Ishikawa (cell line): ENCODE results near the gene ACTN1.

Experiments
- CEBPB ChIP-seq: IDR thresholded peaks from 2 replicates; pipeline ENCODE4 v1.6.1; 2012
- CREB1 ChIP-seq: IDR thresholded peaks from 2 replicates; pipeline ENCODE4 v1.6.1; 2012; ENCODE audit warnings: low read depth
- EGR1 ChIP-seq: IDR thresholded peaks from 2 replicates; pipeline ENCODE4 v1.6.1; 2012
- EP300 ChIP-seq: IDR thresholded peaks from 2 replicates; pipeline ENCODE4 v1.6.1; 2012; ENCODE audit warnings: borderline replicate concordance
- FOXM1 ChIP-seq: IDR thresholded peaks from 2 replicates; pipeline ENCODE4 v1.6.1; 2012; ENCODE audit warnings: low read depth, borderline replicate concordance
- MAX ChIP-seq: IDR thresholded peaks from 2 replicates; pipeline ENCODE4 v1.6.1; 2012
- NFIC ChIP-seq: IDR thresholded peaks from 2 replicates; pipeline ENCODE4 v1.6.1; 2012
- RAD21 ChIP-seq: IDR thresholded peaks from 2 replicates; pipeline ENCODE4 v1.6.1; 2012; ENCODE audit warnings: low read depth
- TAF1 ChIP-seq: IDR thresholded peaks from 2 replicates; pipeline ENCODE4 v1.6.1; 2012; ENCODE audit warnings: low read depth, mild to moderate bottlenecking
- TCF12 ChIP-seq: IDR thresholded peaks from 2 replicates; pipeline ENCODE4 v1.6.1; 2012; ENCODE audit warnings: low read depth
- TEAD4 ChIP-seq: IDR thresholded peaks from 2 replicates; pipeline ENCODE4 v1.6.1; 2012
- USF1 ChIP-seq: IDR thresholded peaks from 2 replicates; pipeline ENCODE4 v1.6.1; 2012
- YY1 ChIP-seq: IDR thresholded peaks from 2 replicates; pipeline ENCODE4 v1.6.1; 2012; ENCODE audit warnings: low read depth
- ZBTB7A ChIP-seq: IDR thresholded peaks from 2 replicates; pipeline ENCODE4 v1.6.1; 2012; ENCODE audit warnings: low read depth
- TF ChIP-seq, protein P1 (sequence below): IDR thresholded peaks from 2 replicates; pipeline ENCODE4 v1.6.1; 2012; ENCODE audit warnings: low read depth, mild to moderate bottlenecking

ACTN1 gene

DNA sequence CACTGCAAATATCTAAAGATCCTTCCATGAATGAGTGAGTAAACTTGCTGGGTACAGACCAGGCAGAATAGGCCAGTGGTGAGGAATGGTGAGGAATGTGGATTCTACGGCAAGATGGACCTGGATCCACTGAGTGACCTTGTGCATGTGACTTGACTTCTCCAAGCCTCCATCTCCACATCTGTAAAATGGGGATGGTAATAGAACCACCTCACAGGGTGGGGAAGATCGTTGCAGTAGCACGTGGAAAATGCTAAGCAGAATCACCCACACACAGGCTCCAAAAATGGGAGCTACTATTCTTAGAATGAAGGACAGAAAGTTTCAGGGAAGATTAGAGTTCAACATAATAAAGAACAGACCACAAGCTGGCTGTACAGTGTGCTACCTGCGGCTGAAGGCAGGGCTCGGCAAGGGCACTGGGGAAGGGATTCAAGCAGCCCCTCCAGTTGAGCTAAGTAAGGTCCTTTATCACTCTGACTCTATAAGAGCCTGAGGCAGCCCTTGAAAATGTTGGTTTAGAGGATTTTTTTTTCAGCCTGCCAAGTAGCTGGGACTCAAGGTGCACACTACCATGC, 47.5 kb downstream of the ACTN1 start:
- TF ChIP-seq EGR1 (no peak), FOXM1 (no peak), ZBTB7A (no peak), TEAD4 (no peak), NFIC (no peak), EP300 (no peak)
- TF ChIP-seq, protein P1, sequence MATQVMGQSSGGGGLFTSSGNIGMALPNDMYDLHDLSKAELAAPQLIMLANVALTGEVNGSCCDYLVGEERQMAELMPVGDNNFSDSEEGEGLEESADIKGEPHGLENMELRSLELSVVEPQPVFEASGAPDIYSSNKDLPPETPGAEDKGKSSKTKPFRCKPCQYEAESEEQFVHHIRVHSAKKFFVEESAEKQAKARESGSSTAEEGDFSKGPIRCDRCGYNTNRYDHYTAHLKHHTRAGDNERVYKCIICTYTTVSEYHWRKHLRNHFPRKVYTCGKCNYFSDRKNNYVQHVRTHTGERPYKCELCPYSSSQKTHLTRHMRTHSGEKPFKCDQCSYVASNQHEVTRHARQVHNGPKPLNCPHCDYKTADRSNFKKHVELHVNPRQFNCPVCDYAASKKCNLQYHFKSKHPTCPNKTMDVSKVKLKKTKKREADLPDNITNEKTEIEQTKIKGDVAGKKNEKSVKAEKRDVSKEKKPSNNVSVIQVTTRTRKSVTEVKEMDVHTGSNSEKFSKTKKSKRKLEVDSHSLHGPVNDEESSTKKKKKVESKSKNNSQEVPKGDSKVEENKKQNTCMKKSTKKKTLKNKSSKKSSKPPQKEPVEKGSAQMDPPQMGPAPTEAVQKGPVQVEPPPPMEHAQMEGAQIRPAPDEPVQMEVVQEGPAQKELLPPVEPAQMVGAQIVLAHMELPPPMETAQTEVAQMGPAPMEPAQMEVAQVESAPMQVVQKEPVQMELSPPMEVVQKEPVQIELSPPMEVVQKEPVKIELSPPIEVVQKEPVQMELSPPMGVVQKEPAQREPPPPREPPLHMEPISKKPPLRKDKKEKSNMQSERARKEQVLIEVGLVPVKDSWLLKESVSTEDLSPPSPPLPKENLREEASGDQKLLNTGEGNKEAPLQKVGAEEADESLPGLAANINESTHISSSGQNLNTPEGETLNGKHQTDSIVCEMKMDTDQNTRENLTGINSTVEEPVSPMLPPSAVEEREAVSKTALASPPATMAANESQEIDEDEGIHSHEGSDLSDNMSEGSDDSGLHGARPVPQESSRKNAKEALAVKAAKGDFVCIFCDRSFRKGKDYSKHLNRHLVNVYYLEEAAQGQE: no peak

GRCh38 chr14:68931063-68931462, 48.0 kb downstream of the ACTN1 start:
- TF ChIP-seq RAD21: no peak
- TF ChIP-seq EGR1: no peak
- no peak for TF ChIP-seq USF1
- TF ChIP-seq EP300: no peak
- TF ChIP-seq, protein P1: no peak
- TF ChIP-seq ZBTB7A: no peak
- TF ChIP-seq FOXM1: no peak
- TF ChIP-seq MAX: no peak
- no peak for TF ChIP-seq TAF1
- no peak for TF ChIP-seq CEBPB
- no peak for TF ChIP-seq CREB1
- TF ChIP-seq YY1: no peak
- TF ChIP-seq TEAD4: no peak
- TF ChIP-seq NFIC: no peak
- TF ChIP-seq TCF12: no peak

DNA sequence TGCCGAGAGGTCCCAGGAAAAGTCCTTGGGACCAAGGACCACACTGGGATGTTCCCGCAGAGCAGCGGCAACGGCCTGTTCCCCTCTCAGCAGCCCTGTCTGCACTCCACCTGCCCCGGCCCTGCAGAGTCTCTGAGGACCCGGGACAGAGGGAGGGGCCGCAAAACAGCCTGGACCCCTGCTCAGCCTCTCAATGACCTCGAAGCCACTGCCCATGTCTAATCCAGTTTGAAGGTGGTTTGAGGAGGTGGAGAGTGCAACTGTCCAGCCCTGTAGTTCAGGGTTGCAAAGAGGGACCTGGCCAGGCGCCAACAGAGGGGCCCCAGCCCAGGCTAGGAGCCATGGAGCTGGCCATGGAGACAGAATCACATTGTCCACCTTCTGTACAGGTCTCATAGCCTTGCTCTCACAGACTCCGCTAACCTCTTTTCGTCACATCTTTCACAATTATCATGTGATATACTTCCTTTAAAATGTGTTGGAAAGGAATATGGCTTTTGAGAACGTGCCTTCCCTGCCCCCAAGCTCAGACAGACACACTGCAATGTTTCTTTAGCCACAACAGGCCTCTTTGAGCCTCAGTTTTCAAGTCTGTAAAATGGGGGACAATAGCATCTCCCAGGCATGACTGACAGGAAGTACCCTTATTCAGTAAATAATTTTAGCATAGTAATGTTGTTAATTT, 49.3 kb downstream of the ACTN1 start:
- TF ChIP-seq EGR1 (no peak), NFIC (peak; percentile 43; the same call in 1 of the 2 replicates)

- TF ChIP-seq MAX: no peak
- TF ChIP-seq RAD21: no peak
- no peak for TF ChIP-seq YY1
- TF ChIP-seq TCF12: no peak
- TF ChIP-seq EGR1: no peak
- no peak for TF ChIP-seq USF1
- TF ChIP-seq ZBTB7A: no peak
- TF ChIP-seq CEBPB: no peak
- TF ChIP-seq, protein P1: no peak
- no peak for TF ChIP-seq CREB1
- no peak for TF ChIP-seq TEAD4
- TF ChIP-seq TAF1: no peak
- no peak for TF ChIP-seq NFIC
- no peak for TF ChIP-seq EP300
- no peak for TF ChIP-seq FOXM1
Measured at GRCh38 chr14:68928770-68929550, 50.1 kb downstream of the ACTN1 start.
